Measurements from ENCODE around the gene ODAD2.

GRCh38 chr10:27981744-27982143 lies 17.1 kb downstream of the ODAD2 start:
- TF ChIP-seq POLR2AphosphoS5 (IDR thresholded peaks at IDR 0.05; ENCODE audit: low read depth, low read length): no peak
- TF ChIP-seq TAF1 (IDR thresholded peaks at IDR 0.05; ENCODE audit: borderline replicate concordance, insufficient read depth, low read length): no peak
- TF ChIP-seq, protein P1, sequence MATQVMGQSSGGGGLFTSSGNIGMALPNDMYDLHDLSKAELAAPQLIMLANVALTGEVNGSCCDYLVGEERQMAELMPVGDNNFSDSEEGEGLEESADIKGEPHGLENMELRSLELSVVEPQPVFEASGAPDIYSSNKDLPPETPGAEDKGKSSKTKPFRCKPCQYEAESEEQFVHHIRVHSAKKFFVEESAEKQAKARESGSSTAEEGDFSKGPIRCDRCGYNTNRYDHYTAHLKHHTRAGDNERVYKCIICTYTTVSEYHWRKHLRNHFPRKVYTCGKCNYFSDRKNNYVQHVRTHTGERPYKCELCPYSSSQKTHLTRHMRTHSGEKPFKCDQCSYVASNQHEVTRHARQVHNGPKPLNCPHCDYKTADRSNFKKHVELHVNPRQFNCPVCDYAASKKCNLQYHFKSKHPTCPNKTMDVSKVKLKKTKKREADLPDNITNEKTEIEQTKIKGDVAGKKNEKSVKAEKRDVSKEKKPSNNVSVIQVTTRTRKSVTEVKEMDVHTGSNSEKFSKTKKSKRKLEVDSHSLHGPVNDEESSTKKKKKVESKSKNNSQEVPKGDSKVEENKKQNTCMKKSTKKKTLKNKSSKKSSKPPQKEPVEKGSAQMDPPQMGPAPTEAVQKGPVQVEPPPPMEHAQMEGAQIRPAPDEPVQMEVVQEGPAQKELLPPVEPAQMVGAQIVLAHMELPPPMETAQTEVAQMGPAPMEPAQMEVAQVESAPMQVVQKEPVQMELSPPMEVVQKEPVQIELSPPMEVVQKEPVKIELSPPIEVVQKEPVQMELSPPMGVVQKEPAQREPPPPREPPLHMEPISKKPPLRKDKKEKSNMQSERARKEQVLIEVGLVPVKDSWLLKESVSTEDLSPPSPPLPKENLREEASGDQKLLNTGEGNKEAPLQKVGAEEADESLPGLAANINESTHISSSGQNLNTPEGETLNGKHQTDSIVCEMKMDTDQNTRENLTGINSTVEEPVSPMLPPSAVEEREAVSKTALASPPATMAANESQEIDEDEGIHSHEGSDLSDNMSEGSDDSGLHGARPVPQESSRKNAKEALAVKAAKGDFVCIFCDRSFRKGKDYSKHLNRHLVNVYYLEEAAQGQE (IDR thresholded peaks at IDR 0.05; ENCODE audit: insufficient read depth in 1 of 2, low read depth in 2 of 2, low read length in 2 of 2): no peak
- TF ChIP-seq SIN3A (IDR thresholded peaks at IDR 0.05; ENCODE audit: borderline replicate concordance, insufficient read depth, low read length): no peak
- no peak for TF ChIP-seq FOXP2 (optimal IDR thresholded peaks at IDR 0.05; ENCODE audit: borderline replicate concordance, extremely low read depth, extremely low read length, insufficient read depth)

Measured in PFSK-1 (cell line).